Mesendoderm (in vitro differentiated cells): ENCODE data around the gene ARSA.
"Not testable (repeated sequence)": the region's sequence is repeated elsewhere in the genome, so short reads cannot be mapped to it uniquely, and the experiment has no call there.

Source experiments
- DNase-seq: peaks from one replicate; pipeline ENCODE4 v3.0.0; 2013
- H2AK5ac ChIP-seq: 2 replicates; pipeline ENCODE4 v1.6.1; 2013; ENCODE audit warnings: low read length, inconsistent platforms
- H2BK120ac ChIP-seq: 2 replicates; pipeline ENCODE4 v1.6.1; 2013; ENCODE audit warnings: low read depth, mild to moderate bottlenecking, low read length, moderate library complexity, mixed read lengths
- H2BK15ac ChIP-seq: replicated peaks from 2 replicates; pipeline ENCODE4 v1.6.1; 2013; ENCODE audit warnings: low read depth, mild to moderate bottlenecking, moderate library complexity
- H2BK5ac ChIP-seq: 2 replicates; pipeline ENCODE4 v1.6.1; 2013; ENCODE audit warnings: low read length, inconsistent platforms
- H3K18ac ChIP-seq: 2 replicates; pipeline ENCODE4 v1.6.1; 2013; ENCODE audit warnings: mild to moderate bottlenecking, low read length, mixed read lengths
- H3K23ac ChIP-seq: one replicate; pipeline ENCODE4 v1.6.1; 2013; ENCODE audit warnings: low read length
- H3K27ac ChIP-seq: 2 replicates; pipeline ENCODE4 v1.5.1; 2013; ENCODE audit warnings: low read depth, mild to moderate bottlenecking, inconsistent platforms, low read length, moderate library complexity
- H3K27me3 ChIP-seq: 2 replicates; pipeline ENCODE4 v1.6.1; 2013; ENCODE audit warnings: low read length, control low read depth, mild to moderate bottlenecking, inconsistent platforms; ENCODE audit not compliant: insufficient read depth, poor library complexity
- H3K36me3 ChIP-seq: 2 replicates; pipeline ENCODE4 v1.6.1; 2013; ENCODE audit warnings: low read length, inconsistent platforms; ENCODE audit not compliant: control insufficient read depth, insufficient read depth
- H3K4ac ChIP-seq: one replicate; pipeline ENCODE4 v1.6.1; 2013; ENCODE audit warnings: low read depth, mild to moderate bottlenecking, low read length, moderate library complexity
- H3K4me1 ChIP-seq: 2 replicates; pipeline ENCODE4 v1.6.1; 2013; ENCODE audit warnings: low read depth, low read length, inconsistent platforms; ENCODE audit not compliant: control insufficient read depth
- H3K4me2 ChIP-seq: 2 replicates; pipeline ENCODE4 v1.6.1; 2013; ENCODE audit warnings: low read length
- H3K4me3 ChIP-seq: 2 replicates; pipeline ENCODE4 v1.5.1; 2013; ENCODE audit warnings: mild to moderate bottlenecking, low read length
- H3K56ac ChIP-seq: one replicate; pipeline ENCODE4 v1.6.1; 2013; ENCODE audit warnings: low read length
- H3K79me1 ChIP-seq: 2 replicates; pipeline ENCODE4 v1.6.1; 2013; ENCODE audit warnings: low read length, inconsistent platforms
- H3K79me2 ChIP-seq: 2 replicates; pipeline ENCODE4 v1.6.1; 2013; ENCODE audit warnings: mild to moderate bottlenecking, low read length; ENCODE audit not compliant: control insufficient read depth, insufficient read depth
- H3K9ac ChIP-seq: 2 replicates; pipeline ENCODE4 v1.6.1; 2013; ENCODE audit warnings: low read length, inconsistent platforms
- H4K5ac ChIP-seq: one replicate; pipeline ENCODE4 v1.6.1; 2013; ENCODE audit warnings: low read length
- H4K8ac ChIP-seq: one replicate; pipeline ENCODE4 v1.6.1; 2013; ENCODE audit warnings: low read depth, mild to moderate bottlenecking, control low read depth, low read length, moderate library complexity
- WGBS: extraction: QIAGEN DNeasy Blood & Tissue Kit; methylation state at CpG from one replicate; pipeline ENCODE4 v1.1.7; 2013; ENCODE audit warnings: low lambda C conversion rate, missing lambda C conversion rate; ENCODE audit not compliant: insufficient coverage; ENCODE audit errors: extremely low coverage; 5-methylcytosine and 5-hydroxymethylcytosine counted together

Gene ARSA

GRCh38 chr22:50621948-50622722 lies 5.8 kb downstream of the ARSA start:
- no peak for DNase-seq
- Histone ChIP-seq H3K56ac (no peak overlapping the region), H3K36me3 (no peaks in the 10 kb centered on the region), H2BK5ac (no peak overlapping the region), H3K9ac (no peak overlapping the region), H3K79me1 (no peaks in the 10 kb centered on the region), H3K4ac (no peak overlapping the region), H3K4me3 (no peak overlapping the region), H3K4me1 (no peaks in the 10 kb centered on the region), H2AK5ac (no peak overlapping the region), H4K8ac (no peak overlapping the region), H2BK15ac (no peak overlapping the region), H3K27ac (no peak overlapping the region), H4K5ac (no peak overlapping the region), H3K27me3 (no peaks in the 10 kb centered on the region), H3K23ac (no peak overlapping the region), H3K4me2 (no peak overlapping the region), H3K18ac (no peak overlapping the region), H2BK120ac (no peak overlapping the region), H3K79me2 (no peaks in the 10 kb centered on the region)
- WGBS = no CpG with 5 or more reads among the region's 18 CpGs

GRCh38 chr22:50621356-50621880 lies 6.5 kb downstream of the ARSA start:
- Histone ChIP-seq H3K79me2 (no peaks in the 10 kb centered on the region), H3K4me1 (no peaks in the 10 kb centered on the region), H3K56ac (no peak overlapping the region), H3K4ac (no peak overlapping the region), H4K5ac (no peak overlapping the region), H2BK5ac (no peak overlapping the region), H3K23ac (no peak overlapping the region), H3K4me3 (no peak overlapping the region), H2BK15ac (no peak overlapping the region), H4K8ac (no peak overlapping the region), H3K27me3 (no peaks in the 10 kb centered on the region), H3K79me1 (no peaks in the 10 kb centered on the region), H3K27ac (no peak overlapping the region), H3K18ac (no peak overlapping the region), H2BK120ac (no peak overlapping the region), H3K9ac (no peak overlapping the region), H3K4me2 (no peak overlapping the region), H3K36me3 (no peaks in the 10 kb centered on the region), H2AK5ac (no peak overlapping the region)
- no CpG with 5 or more reads among the region's 10 CpGs for WGBS
- no peak for DNase-seq

GRCh38 chr22:50620593-50621355 lies 7.2 kb downstream of the ARSA start:
- H3K4me3 ChIP-seq = no peak overlapping the region

GRCh38 chr22:50614296-50614695 lies 13.7 kb downstream of the ARSA start:
- not testable (repeated sequence) for H2AK5ac ChIP-seq, H3K36me3 ChIP-seq, H3K9ac ChIP-seq, H3K23ac ChIP-seq, H4K5ac ChIP-seq, H4K8ac ChIP-seq, H3K4me2 ChIP-seq, H3K27me3 ChIP-seq, DNase-seq, H3K27ac ChIP-seq, H3K4me3 ChIP-seq, H2BK5ac ChIP-seq, H3K79me1 ChIP-seq, H3K56ac ChIP-seq, H3K4me1 ChIP-seq, H3K4ac ChIP-seq, H2BK120ac ChIP-seq, H3K18ac ChIP-seq, H3K79me2 ChIP-seq, H2BK15ac ChIP-seq
- no CpG with 5 or more reads among the region's 3 CpGs for WGBS

More at GRCh38 chr22:50620593-50621355, 7.2 kb downstream of the ARSA start:
- H2BK15ac ChIP-seq = no peak overlapping the region
- H4K5ac ChIP-seq = no peak overlapping the region
- H3K4ac ChIP-seq = no peak overlapping the region
- no peak overlapping the region for H3K56ac ChIP-seq
- no peaks in the 10 kb centered on the region for H3K36me3 ChIP-seq
- peak; percentile 84 for DNase-seq
- no peaks in the 10 kb centered on the region for H3K27me3 ChIP-seq
- no peak overlapping the region for H4K8ac ChIP-seq
- no peaks in the 10 kb centered on the region for H3K79me1 ChIP-seq
- no peaks in the 10 kb centered on the region for H3K79me2 ChIP-seq
- H3K23ac ChIP-seq = no peak overlapping the region
- H3K4me1 ChIP-seq = no peaks in the 10 kb centered on the region
- H2BK5ac ChIP-seq = no peak overlapping the region
- no peak overlapping the region for H3K18ac ChIP-seq
- H3K9ac ChIP-seq = no peak overlapping the region
- no CpG with 5 or more reads among the region's 25 CpGs for WGBS
- no peak overlapping the region for H3K27ac ChIP-seq
- H2AK5ac ChIP-seq = no peak overlapping the region
- H3K4me2 ChIP-seq = no peak overlapping the region
- H2BK120ac ChIP-seq = no peak overlapping the region

GRCh38 chr22:50613291-50613981 lies 14.5 kb downstream of the ARSA start:
- no peaks in the 10 kb centered on the region for H3K4me1 ChIP-seq
- no peak overlapping the region for H2BK120ac ChIP-seq
- H3K36me3 ChIP-seq = no peaks in the 10 kb centered on the region
- H2BK5ac ChIP-seq = no peak overlapping the region
- H2AK5ac ChIP-seq = no peak overlapping the region
- H4K5ac ChIP-seq = no peak overlapping the region
- H3K4me3 ChIP-seq = no peak overlapping the region
- no peak for DNase-seq
- no peaks in the 10 kb centered on the region for H3K79me2 ChIP-seq
- WGBS = no CpG with 5 or more reads among the region's 22 CpGs
- no peak overlapping the region for H3K56ac ChIP-seq
- H3K4ac ChIP-seq = no peak overlapping the region
- no peaks in the 10 kb centered on the region for H3K27me3 ChIP-seq
- H4K8ac ChIP-seq = no peak overlapping the region
- no peak overlapping the region for H3K4me2 ChIP-seq
- no peaks in the 10 kb centered on the region for H3K79me1 ChIP-seq
- no peak overlapping the region for H3K9ac ChIP-seq
- no peak overlapping the region for H2BK15ac ChIP-seq
- H3K27ac ChIP-seq = no peak overlapping the region
- no peak overlapping the region for H3K18ac ChIP-seq
- H3K23ac ChIP-seq = no peak overlapping the region
